Colonic mucosa (tissue), 4 donors: ENCODE data around the gene NAP1L4. TPM values are rescaled to one million over a fixed set of nuclear protein-coding genes. Genes with fewer than 3 reads are reported as not detected.
A peak's percentile ranks its signal among the peaks of the same experiment; 100 is the strongest.

Source experiments
- DNase-seq: peaks from one replicate; pipeline ENCODE4 v3.0.0-alpha.2; 2020
- H3K27ac ChIP-seq: fragments of 200-600 bp; one replicate; pipeline ENCODE4 v1.8.0; 2021
- H3K27me3 ChIP-seq: fragments of 200-600 bp; one replicate; pipeline ENCODE4 v1.8.0; 2021
- H3K36me3 ChIP-seq: fragments of 200-600 bp; one replicate; pipeline ENCODE4 v1.8.0; 2021
- H3K4me1 ChIP-seq: fragments of 200-600 bp; one replicate; pipeline ENCODE4 v1.8.0; 2021; ENCODE audit warnings: mild to moderate bottlenecking
- H3K4me3 ChIP-seq: fragments of 200-600 bp; one replicate; pipeline ENCODE4 v1.8.0; 2021
- H3K9ac ChIP-seq, 2 donors: one replicate each; pipeline ENCODE4 v1.7.0; 2013; ENCODE audit warnings: control low read depth in 2 of 2, low read depth in 2 of 2, low read length in 2 of 2
- H3K9me3 ChIP-seq: fragments of 200-600 bp; one replicate; pipeline ENCODE4 v1.8.0; 2021
- intact Hi-C: fragments of 100-400 bp; cut with DNase I; formaldehyde crosslinking; loops from one replicate; pipeline ENCODE4 v1.14.1; 2022
- total RNA-seq, 2 donors: library from RNA; stranded (reverse); fragmentation: NEBNext Ultra II Directional in 1 of 2; extraction: Animal tissue kit (Norgen Biotek cat#: 25700) in 1 of 2; gene quantifications; one replicate each; pipeline ENCODE4 v1.2.1, GENCODE V29; 2021
- TF ChIP-seq, protein P1 (sequence below): fragments of 200-600 bp; IDR thresholded peaks from one replicate; pipeline ENCODE4 v1.8.0; 2022; ENCODE audit warnings: antibody characterized with exemption, mild to moderate bottlenecking
- donor health status: healthy.
- donor health status: DM: no; HTN: no; CAD: no.
- donor health status: DM: no; HTN: no; CAD: no.

NAP1L4 gene
- total RNA-seq, 2 donors from 2014 or later = 96.1 to 134 TPM

DNA sequence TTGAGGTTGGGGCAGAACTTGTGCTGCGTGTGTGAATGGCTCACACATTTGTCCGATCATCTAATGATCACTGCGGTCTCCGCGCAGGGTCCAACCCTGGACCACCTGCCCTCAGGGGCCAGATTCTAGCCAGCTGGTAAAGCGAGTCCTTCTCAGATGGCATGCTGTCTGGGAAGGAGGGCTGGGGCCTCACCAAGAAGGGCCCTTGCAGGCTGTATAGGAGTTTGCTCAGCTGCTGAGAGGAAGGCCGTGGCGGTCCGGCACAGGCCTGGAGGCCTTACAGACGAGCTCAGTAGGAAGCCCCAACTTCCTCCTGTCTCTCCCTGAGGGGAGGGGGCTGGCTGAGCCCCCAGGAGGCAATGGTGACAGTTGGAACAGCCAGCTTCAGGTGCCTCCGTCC is 76.7 kb downstream of the NAP1L4 start:
- TF ChIP-seq, protein P1, sequence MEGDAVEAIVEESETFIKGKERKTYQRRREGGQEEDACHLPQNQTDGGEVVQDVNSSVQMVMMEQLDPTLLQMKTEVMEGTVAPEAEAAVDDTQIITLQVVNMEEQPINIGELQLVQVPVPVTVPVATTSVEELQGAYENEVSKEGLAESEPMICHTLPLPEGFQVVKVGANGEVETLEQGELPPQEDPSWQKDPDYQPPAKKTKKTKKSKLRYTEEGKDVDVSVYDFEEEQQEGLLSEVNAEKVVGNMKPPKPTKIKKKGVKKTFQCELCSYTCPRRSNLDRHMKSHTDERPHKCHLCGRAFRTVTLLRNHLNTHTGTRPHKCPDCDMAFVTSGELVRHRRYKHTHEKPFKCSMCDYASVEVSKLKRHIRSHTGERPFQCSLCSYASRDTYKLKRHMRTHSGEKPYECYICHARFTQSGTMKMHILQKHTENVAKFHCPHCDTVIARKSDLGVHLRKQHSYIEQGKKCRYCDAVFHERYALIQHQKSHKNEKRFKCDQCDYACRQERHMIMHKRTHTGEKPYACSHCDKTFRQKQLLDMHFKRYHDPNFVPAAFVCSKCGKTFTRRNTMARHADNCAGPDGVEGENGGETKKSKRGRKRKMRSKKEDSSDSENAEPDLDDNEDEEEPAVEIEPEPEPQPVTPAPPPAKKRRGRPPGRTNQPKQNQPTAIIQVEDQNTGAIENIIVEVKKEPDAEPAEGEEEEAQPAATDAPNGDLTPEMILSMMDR = no peak
- intact Hi-C loops = no loop called here
- Histone ChIP-seq H3K27me3 (no peaks in the 10 kb centered on the region), H3K36me3 (no peaks in the 10 kb centered on the region), H3K9me3 (no peaks in the 10 kb centered on the region), H3K9ac (no peak overlapping the region), H3K4me3 (no peak overlapping the region), H3K27ac (no peak overlapping the region), H3K4me1 (peaks cover 27% of the 10 kb centered on the region)
- DNase-seq = no peak

DNA sequence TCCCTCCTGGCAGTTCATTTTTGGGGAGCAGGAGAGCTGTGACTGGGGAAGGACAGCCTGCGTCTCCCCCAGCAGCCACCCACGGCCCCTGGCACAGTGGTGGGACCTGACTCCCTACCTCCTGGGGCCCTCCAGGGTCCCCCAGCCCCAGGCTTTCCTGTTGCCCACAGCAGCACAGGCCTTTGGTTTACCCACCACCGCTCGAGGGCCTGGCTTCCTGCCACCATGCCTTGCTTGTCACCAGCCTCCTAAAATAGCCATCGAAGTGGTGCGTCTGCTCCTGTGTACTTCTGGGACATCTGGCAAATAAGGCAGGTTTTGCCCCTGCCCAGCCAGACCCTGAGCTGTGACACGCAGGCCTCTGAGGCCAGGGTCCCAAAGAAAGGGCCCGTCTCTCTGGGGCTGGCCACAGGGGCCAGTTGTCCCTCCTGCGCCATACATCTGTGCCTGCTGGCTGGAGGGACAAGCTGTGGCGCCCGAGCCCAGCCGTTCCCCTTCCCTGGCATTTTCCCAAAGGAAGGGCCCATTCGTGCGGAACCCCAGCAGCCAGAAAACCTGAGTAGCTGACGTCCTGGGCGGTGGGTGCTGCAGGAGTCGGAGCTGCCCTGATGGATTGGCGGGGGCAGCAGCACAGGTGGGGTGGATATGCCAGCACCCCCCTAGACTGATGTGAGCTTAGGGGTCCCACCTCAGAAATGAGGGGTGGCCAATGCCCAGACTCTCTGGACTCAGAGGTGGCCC is 77.5 kb downstream of the NAP1L4 start:
- no peak for DNase-seq
- TF ChIP-seq, protein P1 = no peak
- intact Hi-C loops = no loop called here

DNA sequence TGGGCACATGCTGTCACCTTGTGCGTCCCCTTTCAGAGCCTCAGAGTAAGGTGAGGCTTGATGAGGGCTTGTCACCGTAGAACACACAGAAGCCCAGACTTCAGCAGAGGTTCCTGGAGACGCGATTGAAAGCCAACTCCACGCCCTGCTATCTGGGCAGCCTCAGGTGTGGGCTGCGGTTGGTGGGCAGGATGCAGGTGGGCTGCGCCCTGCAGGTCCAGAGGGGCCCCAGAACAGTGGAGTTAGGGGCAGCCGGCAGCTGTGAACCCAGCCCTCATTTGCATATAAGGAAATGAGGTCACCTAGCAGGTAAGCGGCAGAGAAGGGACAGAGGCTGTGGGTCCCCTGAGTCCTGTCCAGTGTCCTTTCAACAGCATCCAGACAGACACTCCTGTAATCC is 78.4 kb downstream of the NAP1L4 start:
- Histone ChIP-seq H3K9me3 (no peaks in the 10 kb centered on the region), H3K4me3 (no peak overlapping the region), H3K9ac (peak overlapping the region in 1 of 2 donors; percentile 62), H3K36me3 (no peaks in the 10 kb centered on the region), H3K27ac (peak overlapping the region; percentile 95), H3K4me1 (peaks cover 27% of the 10 kb centered on the region), H3K27me3 (no peaks in the 10 kb centered on the region)
- TF ChIP-seq, protein P1 = no peak
- DNase-seq = no peak
- intact Hi-C loops = no loop called here

More for the DNA sequence above, 77.5 kb downstream of the NAP1L4 start:
- H3K4me3 ChIP-seq = no peak overlapping the region
- H3K27ac ChIP-seq = no peak overlapping the region
- H3K4me1 ChIP-seq = peaks cover 27% of the 10 kb centered on the region
- no peaks in the 10 kb centered on the region for H3K27me3 ChIP-seq
- H3K9me3 ChIP-seq = no peaks in the 10 kb centered on the region
- no peak overlapping the region for H3K9ac ChIP-seq
- no peaks in the 10 kb centered on the region for H3K36me3 ChIP-seq

DNA sequence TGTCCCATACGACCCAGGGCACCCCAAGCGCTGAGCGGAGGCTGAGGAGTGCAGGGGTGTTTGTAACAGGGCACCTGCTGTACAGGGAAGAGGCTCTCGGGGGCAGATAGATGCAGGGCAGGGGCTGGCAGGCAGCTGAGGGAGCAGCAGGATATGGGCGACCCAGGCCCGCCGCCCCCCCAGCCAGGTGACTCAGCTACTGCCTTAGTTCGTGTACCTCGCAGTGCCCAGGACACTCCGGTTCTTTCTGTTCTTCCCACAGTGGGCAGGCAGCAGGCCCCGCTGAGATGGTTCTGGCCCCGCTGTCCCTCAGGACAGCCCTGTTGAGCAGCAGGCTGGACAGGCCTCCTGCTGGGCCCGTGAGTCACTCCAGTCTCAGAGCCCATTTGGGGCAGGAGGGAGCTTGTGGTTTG is 79.1 kb downstream of the NAP1L4 start:
- Histone ChIP-seq H3K27ac (peak overlapping the region; percentile 95), H3K9me3 (no peaks in the 10 kb centered on the region), H3K4me3 (no peak overlapping the region), H3K36me3 (no peaks in the 10 kb centered on the region), H3K9ac (peak overlapping the region; percentile 54 to 62), H3K4me1 (peaks cover 27% of the 10 kb centered on the region), H3K27me3 (no peaks in the 10 kb centered on the region)
- TF ChIP-seq, protein P1 = no peak
- DNase-seq = no peak
- intact Hi-C loops = no loop called here

DNA sequence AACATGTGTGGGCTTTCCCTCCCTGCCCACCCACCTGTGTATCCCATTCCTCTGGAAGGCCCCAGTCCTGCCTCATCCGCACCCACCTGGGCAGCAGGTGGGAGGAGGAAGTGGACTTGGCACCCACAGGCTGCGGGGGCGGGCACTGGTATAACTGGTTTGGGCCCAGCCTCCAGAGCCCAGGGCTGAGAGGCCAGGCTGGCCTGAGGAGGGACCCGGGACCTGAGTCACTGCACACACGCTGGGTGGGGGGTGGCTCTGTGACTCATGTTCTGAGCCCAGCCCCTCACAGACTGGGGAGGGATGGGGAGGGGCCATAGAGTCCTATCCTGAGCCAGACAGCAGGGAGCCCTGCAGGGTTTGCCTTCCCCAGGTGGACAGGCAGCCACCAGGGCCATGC is 79.6 kb downstream of the NAP1L4 start:
- TF ChIP-seq, protein P1 = no peak
- Histone ChIP-seq H3K27me3 (no peaks in the 10 kb centered on the region), H3K27ac (peak overlapping the region; percentile 95), H3K9ac (peak overlapping the region; percentile 54 to 88), H3K36me3 (no peaks in the 10 kb centered on the region), H3K4me1 (peaks cover 27% of the 10 kb centered on the region), H3K9me3 (no peaks in the 10 kb centered on the region), H3K4me3 (no peak overlapping the region)
- intact Hi-C loops = no loop called here
- DNase-seq = peak; percentile 96
